Retinal pigment epithelial cell (primary cell): ENCODE measurements around the gene ERH.
"Not testable (repeated sequence)": the region's sequence is repeated elsewhere in the genome, so short reads cannot be mapped to it uniquely, and the experiment has no call there.

Experiments
- DNase-seq: peaks from one replicate; pipeline ENCODE4 v3.0.0-alpha.2; 2010; ENCODE audit warnings: low read depth
- H3K4me3 ChIP-seq: 2 replicates; pipeline ENCODE4 v1.5.1; 2011; ENCODE audit warnings: mild to moderate bottlenecking, low read length, control low read depth, moderate library complexity
- CTCF ChIP-seq: conservative IDR thresholded peaks from 2 replicates; pipeline ENCODE4 v1.5.1; 2011; ENCODE audit warnings: low read depth, low read length, control low read depth, inconsistent platforms

ERH gene

GRCh38 chr14:69429643-69430042, 31.5 kb upstream of the ERH start:
- TF ChIP-seq CTCF: no peak
- no peak for DNase-seq
- H3K4me3 ChIP-seq: no peak overlapping the region

- H3K4me3 ChIP-seq: no peak overlapping the region
- no peak for DNase-seq
- no peak for TF ChIP-seq CTCF
Observed at GRCh38 chr14:69428289-69428998, 30.3 kb upstream of the ERH start.

GRCh38 chr14:69427596-69427995, 29.5 kb upstream of the ERH start:
- no peak overlapping the region for H3K4me3 ChIP-seq
- no peak for TF ChIP-seq CTCF
- DNase-seq: no peak

- TF ChIP-seq CTCF: no peak
- no peak overlapping the region for H3K4me3 ChIP-seq
Observed at GRCh38 chr14:69424149-69424923, 26.2 kb upstream of the ERH start.

GRCh38 chr14:69423279-69423678, 25.2 kb upstream of the ERH start:
- DNase-seq: peak; percentile 0
- TF ChIP-seq CTCF: peak; percentile 5
- H3K4me3 ChIP-seq: no peak overlapping the region

More at GRCh38 chr14:69424149-69424923, 26.2 kb upstream of the ERH start:
- no peak for DNase-seq

GRCh38 chr14:69416087-69416486, 18.0 kb upstream of the ERH start:
- not testable (repeated sequence) for H3K4me3 ChIP-seq, DNase-seq

GRCh38 chr14:69413483-69413882, 15.4 kb upstream of the ERH start:
- DNase-seq: no peak
- TF ChIP-seq CTCF: no peak
- H3K4me3 ChIP-seq: no peak overlapping the region
